ENCODE measurements around the gene PPP1R16B.

PPP1R16B gene

DNA sequence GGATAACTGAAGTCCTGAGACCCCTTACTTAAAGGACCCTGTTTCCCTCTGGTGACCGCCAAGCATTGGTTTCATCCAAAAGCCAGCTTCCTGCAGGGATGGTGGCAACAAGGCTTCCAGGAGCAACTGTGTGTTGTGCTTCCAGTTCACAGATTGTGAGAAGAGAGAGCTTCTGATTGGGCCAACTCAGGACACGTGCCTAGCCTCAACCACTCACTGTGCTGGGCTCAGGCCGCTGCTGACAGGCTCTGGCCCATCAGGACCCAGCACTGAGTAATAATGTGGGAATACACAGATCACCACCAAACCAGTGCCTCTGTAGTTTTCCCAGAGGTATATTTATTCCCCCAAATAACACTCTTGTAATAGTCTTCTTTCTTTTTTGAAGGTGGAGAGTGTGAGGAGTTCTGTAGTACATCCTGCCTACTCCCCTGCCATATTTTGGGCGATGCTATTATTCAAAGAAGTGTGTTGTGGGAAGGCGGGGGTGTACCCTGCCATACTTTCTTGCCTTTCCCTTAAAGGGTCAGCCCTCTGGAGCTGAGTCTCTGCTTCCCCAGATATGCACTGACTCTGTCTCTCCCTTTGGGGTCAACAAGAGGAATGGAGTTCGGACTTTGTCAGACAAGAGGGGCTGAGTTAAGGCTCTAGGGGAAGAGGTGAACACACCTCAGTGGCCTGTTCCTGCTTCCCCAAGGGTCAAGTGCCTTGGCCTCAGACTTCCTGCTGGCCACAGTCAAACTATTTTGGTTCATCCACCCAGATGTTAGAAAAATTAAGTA lies 23.2 kb downstream of the PPP1R16B start:
- no peak for DNase-seq

DNA sequence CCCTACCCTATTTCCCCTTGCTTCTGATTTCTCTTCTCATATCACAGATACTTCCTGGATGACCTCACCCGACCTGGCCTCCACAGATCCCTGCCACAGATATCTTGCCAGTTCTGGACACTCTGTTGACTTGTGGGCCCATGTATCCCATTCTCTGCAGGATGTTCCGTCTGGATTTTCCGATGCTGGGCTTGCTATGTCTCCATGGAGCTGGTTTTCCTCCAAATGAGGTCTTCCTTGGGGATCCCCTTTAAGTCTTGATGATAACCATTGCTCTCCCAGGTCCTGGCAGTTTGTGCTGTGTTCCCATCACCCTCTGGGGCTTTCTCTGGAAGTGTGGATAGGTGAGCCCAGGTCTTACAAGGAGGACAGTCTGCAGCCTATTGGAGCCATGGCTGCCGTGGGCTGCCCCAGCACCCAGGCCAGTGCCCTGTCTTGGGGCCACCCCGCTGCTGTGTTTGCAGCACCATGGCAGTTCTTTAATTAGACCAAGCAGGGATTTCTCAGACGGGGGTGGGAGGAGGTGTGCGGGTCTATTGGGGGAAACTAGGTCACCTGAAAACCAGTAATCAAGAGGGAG lies 23.9 kb downstream of the PPP1R16B start:
- DNase-seq = no peak

DNA sequence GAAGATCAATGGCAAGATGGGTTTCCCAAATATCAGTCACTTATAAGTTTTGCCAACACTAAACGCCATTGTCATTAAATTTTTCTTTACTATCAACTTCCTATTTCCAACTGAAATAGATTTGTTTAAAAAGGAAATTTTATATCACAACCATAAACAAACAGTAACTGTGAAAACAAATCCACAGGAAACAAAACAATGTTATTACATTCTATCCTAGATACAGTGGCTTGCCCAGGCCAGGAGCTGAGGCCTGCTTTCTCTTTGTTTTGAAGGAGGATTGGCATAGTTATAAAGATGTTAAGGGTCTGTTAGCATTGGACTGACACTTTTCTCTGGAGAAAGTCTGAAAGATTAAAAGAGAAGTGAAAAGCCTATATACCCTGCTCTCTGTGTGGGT lies 24.9 kb downstream of the PPP1R16B start:
- DNase-seq = no peak

GRCh38 chr20:38831049-38831691 lies 25.7 kb downstream of the PPP1R16B start:
- DNase-seq = no peak

DNA sequence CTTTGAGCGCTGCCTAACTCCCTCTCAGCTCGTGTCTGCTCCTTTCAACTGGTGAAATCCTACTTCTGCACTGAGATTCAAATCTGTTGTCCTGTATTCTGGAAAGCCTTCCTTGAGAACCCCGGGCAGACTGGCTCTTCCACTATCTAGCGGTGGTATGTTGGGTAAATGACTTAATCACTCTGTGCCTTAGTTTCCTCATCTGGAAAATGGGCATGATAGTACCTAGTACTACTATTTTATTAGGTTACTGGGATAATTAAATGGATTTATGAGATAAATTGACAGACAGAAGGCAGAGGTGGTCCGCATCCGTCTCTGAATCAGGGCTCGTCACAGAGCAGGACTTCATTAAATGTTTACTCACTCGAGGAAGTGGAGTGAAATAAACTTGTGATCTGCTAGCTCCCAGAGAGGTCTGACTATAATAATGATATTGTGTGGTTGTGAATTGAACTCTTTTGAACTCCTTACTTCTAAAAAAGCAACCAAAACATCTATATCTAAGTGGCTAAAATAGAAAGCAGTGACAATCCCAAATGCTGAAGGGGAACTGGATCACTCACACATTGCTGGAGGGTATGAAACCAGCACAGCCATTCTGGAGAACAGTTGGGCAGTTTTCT lies 26.6 kb downstream of the PPP1R16B start:
- DNase-seq = no peak

DNA sequence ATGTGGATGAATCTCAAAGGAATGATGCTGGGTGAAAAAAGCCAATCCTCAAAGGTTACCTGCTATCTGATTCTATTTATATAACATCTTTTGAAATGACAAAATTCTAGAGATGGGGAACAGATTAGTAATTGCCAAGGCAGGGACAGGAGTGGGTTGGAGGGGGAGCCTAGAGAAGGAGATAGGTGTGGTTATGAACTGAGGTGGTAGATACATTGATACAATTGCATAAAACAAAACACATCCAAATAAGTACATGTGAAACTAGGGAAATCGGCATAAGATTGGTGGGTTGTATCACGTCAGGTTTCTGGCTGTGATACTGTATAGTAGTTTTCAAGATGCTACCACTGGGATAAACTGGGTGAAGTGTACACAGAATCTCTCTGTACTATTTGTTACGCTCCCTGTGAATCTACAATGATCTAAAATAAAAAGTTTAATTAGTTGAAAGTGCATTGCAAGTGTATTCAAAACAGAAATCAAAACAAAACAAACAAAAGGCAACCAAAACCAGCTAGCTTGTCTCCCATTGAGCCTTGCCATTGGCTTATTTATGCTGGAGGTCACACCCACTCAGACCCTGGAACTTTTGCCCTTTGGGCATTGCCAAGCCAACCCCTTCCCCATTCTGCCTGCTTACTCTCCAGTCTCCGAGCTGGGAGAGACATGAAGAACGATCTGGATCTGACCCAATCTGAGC lies 27.8 kb downstream of the PPP1R16B start:
- DNase-seq = peak; percentile 39

DNA sequence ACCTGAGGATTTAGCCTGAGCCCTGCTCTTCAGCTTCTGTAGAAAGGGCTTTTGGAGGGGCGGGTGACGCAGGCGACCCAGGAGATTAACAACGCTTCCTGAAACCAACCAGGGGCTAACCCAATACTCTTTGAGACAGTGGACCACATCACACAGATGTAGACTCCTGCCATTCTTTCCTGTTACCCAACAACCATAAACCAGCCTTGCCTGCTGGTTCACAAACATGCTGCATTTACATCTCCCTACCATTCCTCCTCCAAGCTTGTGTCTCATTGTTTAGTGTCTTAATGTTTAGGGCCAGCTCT lies 28.3 kb downstream of the PPP1R16B start:
- no peak for DNase-seq

DNA sequence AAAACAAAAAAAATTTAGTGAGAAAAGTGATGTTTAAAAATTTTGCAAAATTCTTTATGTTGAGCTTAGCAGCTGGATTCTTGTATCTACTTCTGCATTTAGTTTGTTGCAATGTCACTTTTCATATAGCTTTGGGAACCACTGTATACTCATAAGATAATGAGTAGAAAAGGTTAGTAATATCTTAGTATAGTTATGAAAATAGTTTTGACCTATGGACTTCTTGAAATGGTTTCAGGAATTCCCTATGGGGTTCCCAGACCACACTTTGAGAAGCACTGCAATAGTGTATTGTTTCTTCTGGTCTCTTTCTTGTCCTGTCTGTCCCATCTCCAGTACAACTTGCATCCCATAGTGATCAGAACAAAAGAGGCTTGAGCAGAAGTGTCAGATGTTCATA lies 29.4 kb downstream of the PPP1R16B start:
- DNase-seq = no peak

- DNase-seq = no peak
These were observed 30.3 kb downstream of the PPP1R16B start for GRCh38 chr20:38835792-38836191.

DNA sequence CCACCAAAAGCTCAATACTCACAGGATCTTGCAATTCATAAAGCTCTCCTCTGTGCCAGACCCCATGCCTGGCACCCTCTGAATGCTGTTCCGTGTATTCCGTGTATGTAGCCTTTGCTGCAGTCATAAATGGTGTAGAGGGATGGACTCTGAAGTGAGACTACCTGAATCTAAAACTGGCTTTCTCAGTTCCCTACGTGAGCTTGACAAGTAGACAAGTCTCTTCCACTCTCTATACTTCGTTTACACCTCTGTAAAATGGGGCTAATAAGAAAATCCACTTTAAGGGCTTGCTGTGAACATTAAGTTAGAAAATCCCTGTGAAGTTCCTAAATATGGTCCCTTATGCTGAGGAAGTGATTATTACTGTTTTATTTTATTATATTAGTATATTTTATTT lies 31.5 kb downstream of the PPP1R16B start:
- DNase-seq = no peak

DNA sequence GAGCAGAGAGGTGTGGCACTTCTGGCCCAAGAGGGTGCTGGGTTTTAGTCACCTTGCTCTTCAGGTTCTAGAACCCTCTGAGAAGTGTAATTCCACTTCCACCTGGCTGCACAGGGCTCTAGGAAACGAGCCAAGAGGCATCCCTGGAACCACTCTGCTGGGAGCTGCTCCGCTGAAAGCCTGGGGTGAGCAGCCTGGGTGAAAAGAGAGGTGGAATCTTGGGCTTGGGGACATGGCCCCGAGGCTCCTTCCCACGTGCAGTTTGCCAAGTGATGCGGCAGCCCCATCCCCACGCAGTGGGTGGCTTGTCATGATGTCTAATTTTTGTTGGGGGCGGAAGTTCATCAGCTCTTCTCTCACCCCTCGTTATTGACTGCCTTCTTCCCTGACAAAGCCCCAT lies 32.8 kb downstream of the PPP1R16B start:
- DNase-seq = no peak

DNA sequence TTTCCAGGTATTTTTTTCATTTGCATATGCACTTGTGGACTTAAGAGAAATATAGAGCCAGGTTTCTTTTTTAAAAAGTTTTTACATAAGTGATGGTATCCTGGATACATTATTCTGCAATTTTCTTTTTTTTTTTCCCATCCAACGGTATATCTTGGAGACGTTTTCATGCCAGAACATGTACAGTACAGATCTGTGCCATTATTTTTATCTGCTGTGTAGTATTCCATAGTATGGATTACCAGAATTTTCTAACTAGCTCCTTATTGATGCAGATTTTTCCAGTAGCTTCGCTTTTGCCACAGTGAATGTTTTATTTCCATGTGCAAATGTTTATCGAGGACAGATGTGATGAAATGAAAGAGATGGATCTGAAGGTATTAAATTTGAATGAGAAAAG lies 34.1 kb downstream of the PPP1R16B start:
- DNase-seq = no peak

GRCh38 chr20:38840053-38840893 lies 34.8 kb downstream of the PPP1R16B start:
- no peak for DNase-seq

- no peak for DNase-seq
These were observed 35.5 kb downstream of the PPP1R16B start for GRCh38 chr20:38840894-38841470.

GRCh38 chr20:38841570-38841969 lies 36.1 kb downstream of the PPP1R16B start:
- no peak for DNase-seq

- DNase-seq = peak; percentile 58
These were observed 36.5 kb downstream of the PPP1R16B start for GRCh38 chr20:38842026-38842425.

- DNase-seq = peak; percentile 63
These were observed 37.1 kb downstream of the PPP1R16B start for GRCh38 chr20:38842558-38842981.

- DNase-seq = peak; percentile 68
These were observed 37.8 kb downstream of the PPP1R16B start for GRCh38 chr20:38843346-38843745.

DNA sequence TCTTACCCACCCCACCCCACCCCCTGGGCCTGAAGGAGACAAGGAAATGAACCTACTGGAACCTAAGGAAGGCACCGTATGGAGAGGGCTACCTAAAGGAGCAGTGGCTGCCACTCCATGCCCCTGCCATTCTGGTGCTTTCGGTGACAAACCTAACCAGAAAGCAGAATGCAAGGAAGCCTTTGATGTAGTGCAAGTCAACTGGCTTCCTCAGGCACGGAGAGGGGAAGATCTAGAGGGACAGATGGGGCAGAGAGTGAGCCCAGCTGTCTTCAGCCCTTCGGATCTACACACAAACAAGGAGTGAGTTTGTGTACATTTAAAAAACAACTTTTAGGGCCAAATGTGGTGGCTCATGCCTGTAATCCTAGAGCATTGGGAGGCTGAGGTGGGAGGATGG lies 39.5 kb downstream of the PPP1R16B start:
- no peak for DNase-seq

DNA sequence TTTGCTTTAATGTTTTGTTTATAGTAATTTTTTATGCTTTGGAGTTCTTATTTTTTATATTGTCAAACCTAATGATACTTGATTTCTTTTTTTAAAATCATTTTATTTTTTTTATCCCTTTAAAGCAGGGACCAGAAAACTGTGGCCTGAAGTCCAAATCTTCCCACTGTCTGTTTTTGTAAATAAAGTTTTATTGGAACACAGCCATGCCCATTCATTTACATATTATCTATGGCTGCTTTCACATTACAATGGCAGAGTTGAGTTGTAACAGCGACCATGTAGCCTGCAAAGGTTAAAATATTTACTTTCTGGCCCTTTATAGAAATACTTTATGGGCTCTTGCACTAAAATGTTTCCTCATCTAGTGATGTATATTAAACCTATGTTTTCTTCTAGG lies 42.3 kb downstream of the PPP1R16B start:
- DNase-seq = no peak

- no peak for DNase-seq
These were observed 48.3 kb downstream of the PPP1R16B start for GRCh38 chr20:38853759-38854158.

GRCh38 chr20:38854654-38855066 lies 49.2 kb downstream of the PPP1R16B start:
- no peak for DNase-seq

Measured in activated CD4-positive, alpha-beta T cell treated with anti-CD3 and anti-CD28 coated beads, Interleukin-2, amount 50 U/mL, for 16 hours (primary cell).